ENCODE data around the gene TRMU.

TRMU gene, protein sequence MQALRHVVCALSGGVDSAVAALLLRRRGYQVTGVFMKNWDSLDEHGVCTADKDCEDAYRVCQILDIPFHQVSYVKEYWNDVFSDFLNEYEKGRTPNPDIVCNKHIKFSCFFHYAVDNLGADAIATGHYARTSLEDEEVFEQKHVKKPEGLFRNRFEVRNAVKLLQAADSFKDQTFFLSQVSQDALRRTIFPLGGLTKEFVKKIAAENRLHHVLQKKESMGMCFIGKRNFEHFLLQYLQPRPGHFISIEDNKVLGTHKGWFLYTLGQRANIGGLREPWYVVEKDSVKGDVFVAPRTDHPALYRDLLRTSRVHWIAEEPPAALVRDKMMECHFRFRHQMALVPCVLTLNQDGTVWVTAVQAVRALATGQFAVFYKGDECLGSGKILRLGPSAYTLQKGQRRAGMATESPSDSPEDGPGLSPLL

DNA sequence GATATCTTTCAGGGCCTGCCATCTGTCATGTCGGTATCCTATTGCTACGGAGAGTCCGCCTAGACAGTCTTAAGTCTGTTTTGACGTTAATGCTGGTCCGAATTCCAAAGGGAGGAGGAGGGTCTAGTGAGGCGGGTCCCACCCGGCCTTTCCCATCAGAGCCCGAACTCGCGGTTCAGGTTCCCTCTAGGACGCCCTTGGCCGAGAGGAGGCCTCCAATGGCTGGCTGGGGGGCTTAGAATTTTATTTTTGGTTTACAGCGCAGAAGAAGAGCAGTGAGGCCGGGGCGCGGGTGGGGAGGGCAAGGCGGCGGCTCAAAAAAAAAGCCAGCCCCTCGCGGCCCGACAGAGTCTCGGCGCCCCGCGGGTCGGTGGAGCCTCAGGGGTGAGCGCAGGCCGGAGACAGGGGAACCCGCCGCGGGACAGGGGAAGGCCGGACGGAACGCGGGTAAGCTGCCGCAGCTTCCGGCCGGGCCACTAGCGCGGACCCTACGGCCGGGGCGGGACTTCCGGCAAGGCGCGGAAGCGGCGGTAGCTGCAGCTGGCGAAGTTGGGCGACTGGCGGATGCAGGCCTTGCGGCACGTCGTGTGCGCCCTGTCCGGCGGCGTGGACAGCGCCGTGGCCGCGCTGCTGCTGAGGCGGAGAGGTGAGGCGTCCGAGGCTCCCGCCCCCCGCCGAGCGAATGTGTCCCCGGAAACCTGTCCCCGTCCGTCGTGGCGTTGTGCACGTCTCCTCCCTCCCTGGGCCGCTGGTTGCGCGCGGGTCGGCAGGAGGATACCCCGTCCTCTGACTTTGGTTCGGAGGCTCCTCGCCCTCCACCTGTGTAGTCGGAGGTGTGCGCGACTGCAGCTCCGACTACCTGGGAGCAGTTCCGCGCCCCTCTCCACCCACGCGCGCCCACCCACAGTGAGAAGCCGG is at the start of gene TRMU:
Gene TRMU (plus strand): TSS at position 514 of the 918 bp plus-strand sequence. CDS start 51 bp downstream, at position 565.
- DNase-seq: peak; percentile 85

DNA sequence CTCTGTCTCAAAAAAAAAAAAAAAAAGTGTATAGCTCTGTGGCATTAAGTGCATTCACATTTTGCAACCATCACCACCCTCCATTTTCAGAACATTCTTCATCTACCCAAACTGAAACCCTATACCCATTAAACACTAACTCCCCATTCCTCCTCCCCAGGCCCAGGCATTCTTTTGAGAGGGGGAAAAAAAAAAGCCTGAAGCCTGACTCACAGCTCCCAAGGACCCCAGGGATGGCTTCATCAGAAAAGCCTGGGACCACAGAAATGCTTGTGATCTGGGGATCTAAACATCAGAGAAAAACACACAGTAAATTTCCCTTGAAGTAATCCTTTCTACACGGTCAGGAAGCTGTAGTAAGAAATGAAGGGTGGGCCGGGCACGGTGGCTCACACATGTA is 49.5 kb upstream of the TRMU start:
- no peak for DNase-seq

DNA sequence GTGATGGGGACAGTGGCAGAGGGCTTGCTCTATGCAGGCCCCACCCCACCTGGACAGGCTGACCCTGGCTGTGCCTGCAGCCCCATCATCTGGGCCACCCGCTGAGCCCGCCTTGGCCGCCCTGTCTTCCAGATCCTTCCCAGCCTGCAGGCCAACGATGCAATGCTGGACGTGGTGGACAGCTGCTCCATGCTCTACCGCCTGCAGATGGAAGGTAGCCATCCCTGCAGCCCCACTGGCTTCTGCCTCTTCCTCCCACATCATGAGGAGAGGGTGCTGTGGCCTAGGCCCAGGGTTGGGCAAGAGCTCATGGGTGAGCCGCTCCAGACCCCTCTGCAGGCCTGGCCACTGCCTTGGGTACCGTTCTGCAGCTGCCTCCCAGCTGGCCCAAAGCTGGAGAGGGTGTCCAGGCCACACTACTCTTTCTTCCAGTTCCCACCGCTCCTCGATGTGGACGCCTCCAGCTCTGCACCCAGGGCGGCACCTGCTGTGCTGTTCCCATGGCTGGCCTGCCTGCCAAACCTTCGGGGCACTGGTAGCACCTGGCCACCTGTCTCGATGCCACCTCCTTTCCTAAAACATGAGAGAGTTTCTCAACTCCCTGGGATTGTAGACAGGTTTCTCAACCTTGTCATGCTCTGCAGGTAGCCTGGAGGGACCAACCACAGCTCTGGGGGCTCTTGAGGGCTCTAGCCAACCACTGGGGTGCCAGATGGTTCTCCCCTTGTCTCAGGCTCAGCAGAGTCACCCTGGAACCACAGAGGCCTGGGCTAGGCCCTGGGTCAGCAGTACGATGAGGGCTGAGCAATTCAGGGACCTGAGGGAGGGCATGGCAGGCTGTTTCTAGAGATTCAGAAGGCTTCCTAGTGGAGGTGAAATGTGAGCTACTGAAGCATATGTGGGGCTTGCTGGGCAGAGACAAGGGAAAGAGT is 48.3 kb upstream of the TRMU start:
- DNase-seq: no peak

DNA sequence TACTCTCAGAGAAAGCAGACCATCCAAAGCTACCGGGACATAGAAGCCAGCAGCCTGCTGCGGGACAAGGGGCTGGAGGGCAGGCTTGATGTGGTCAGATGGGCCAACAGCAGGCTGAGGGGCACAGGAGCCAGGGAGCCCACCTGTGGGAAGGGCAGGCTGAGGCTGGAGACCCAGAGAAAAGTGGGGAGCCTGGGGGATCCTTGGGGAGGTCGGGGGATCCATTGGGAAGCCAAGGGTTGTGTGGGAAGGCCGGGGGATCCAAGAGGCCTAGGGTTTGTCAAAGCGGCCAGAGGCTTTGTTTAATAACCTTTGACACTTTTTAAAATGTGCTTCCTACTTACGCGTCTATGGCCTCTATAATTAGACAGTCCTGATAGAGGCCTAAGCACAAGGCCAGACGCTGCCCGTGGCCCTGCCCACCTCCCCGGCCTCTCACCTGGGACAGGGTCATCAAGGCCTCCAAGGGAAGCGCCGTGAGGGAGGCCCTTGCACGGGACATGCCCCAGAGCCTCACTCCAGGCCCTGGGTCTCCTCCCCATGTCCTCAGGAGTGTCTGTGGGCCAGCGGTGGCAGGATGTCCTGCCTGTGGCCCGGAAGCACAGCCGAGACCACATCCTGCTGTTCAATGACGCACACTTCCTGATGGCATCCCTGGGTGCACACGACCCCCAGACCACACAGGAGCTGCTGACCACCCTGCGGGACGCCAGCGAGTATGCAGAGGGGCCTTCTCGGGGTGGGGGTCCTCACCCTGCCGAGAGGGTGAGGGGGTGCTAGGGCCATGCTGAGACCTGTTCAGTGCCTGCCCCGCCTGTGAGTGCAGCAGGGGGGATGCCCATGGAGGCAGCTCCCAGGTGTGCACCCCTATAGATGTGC is 47.4 kb upstream of the TRMU start:
- DNase-seq: peak; percentile 28

DNA sequence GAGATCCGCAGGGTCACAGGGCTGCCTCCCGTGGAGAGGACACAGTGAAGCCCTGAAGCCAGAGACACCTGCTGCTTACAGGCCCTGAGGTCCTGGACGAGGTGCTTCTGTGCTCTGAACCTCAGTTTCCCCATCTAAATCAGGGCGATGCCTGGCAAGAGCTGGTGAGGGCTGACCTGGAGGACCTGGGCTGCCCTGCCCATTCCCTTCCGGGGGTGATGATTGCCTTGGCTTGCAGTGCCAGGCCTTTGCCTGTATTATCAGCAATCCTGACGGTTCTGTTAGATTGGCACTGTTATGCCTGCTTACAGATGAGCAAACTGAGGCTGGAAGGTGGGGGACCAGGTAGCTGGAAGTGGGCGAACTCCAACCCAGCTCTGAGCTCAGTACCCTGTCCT is 46.7 kb upstream of the TRMU start:
- no peak for DNase-seq

DNA sequence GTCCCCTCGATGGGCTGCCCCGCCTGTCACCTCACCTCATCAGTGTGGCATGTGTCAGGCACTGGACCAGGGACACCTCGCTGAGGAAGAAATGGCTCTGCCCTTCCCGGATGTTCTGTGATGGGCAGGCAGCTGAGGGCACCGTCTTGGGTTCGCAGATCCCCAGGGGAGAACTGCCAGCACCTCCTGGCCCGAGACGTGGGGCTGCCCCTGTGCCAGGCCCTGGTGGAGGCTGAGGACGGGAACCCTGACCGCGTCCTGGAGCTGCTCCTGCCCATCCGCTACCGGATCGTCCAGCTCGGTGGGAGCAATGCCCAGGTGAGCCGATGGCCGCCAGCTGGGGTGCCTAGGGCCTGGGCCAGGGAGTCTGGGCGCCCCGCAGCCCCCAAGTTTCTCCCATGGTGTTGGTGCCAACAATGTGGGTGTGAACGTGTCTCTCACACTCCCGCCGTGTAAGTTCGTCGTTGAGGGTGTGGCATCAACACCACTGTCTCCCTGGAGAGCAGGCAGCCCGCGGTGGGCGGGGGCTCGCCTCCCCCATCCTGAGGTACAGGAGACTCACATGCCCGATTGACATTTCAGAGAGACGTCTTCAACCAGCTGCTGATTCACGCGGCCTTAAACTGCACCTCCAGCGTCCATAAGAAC is 46.1 kb upstream of the TRMU start:
- no peak for DNase-seq

DNA sequence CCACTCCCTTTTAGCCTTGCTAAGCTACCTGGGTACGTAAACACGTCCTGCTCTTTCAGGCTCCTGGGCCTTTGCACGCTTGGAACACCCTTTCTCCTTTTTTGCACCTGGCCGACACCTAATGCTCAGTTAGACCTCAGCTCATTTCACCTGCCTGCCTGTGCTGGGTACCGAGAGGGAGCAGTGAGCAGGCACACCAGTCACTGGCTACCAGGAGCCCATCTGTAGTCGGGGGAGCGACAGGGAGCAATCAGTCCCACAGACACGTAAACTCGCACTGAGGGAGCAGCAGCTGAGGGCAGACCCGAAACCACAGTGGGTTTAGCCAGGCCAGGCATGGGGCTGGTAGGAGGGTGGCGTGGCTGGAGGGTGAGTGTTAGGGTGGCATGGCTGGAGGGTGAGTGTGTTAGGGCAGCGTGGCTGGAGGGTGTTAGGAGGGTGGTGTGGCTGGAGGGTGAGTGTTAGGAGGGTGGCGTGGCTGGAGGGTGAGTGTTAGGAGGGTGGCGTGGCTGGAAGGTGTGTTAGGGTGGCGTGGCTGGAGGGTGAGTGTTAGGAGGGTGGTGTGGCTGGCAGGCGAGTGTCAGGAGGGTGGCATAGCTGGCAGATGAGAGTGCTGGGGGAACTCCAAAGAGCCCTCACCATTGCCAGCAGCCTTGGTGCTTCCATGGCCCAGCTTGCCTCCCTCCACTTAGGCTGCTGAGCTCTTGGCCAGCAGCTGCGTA is 45.2 kb upstream of the TRMU start:
- DNase-seq: no peak

DNA sequence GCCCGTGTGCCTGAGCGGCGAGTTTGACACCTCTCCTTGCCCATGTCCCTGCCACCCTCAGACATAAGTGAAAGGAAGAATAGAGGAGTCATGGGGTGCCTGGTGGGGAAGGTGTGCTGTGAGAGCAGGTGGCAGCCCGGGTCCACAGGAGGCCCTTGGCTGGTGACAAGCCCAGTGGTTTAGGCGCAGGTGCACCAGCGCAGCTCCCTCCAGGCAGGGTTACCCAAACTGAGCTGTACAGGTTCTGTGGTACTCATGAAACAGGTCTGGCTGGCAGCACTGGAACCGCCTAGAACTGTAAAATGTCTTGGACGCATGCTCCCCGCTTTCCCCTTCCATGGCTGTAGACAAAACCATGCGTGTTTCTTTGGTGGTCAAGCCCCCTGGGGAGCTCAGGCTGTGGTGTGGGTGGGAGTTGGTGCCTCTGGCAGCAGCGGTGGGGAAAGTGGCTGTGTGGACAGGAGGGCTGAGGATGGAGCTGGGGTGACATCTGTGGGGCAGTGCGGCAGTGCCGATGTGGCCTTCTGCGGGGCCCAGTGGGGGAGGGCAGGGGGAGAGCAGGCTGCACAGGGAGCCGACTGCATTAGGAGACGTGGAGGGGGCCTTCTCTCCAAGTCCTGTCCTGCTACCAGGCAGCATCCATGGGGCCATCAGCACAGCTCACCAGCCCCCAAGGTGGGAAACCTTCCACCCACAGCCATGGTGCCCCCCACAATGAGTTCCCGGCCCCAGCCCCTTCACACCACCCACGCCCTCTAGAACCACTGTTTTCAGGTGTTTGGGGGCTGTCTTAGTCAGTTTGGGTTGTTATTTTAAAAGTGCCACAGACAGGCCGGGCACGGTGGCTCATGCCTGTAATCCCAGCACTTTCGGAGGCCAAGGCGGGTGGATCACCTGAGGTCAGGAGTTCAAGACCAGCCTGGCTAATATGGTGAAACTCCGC is 44.4 kb upstream of the TRMU start:
- no peak for DNase-seq

DNA sequence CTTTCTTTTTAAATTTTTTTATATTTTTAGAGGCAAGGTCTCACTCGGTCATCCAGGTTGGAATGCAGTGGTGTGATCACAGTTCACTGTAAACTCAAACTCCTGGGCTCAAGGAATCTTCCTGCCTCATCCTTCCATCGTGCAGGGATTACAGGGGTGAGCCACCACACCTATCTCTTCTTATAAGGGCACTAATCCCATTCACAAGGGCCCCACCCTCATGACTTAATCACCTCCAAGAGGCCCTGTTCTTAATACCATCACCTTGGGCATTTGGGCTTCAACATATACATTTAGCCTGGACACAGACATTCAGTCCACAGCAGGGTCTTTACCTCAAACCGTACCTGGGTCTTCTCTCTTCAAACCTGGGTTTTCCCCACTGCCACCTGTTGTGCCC is 43.3 kb upstream of the TRMU start:
- no peak for DNase-seq

DNA sequence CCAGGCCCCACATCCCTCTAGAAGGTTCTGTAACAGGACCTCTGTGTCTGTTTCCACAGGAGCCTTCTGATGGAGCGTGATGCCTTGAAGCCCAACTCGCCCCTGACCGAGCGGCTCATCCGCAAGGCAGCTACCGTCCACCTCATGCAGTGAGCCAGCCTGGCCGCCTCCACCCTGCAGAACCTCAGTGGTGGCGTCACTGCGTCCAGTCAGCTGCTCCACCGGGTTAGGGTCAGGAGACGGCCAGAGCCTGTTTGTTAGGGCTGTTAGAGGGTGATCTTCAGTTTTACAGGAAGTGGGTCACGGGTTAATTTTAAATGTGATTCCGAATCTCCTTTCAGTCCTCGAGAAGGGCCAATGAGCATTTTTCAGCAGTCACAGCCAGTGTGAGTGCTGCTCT is 42.8 kb upstream of the TRMU start:
- DNase-seq: no peak

DNA sequence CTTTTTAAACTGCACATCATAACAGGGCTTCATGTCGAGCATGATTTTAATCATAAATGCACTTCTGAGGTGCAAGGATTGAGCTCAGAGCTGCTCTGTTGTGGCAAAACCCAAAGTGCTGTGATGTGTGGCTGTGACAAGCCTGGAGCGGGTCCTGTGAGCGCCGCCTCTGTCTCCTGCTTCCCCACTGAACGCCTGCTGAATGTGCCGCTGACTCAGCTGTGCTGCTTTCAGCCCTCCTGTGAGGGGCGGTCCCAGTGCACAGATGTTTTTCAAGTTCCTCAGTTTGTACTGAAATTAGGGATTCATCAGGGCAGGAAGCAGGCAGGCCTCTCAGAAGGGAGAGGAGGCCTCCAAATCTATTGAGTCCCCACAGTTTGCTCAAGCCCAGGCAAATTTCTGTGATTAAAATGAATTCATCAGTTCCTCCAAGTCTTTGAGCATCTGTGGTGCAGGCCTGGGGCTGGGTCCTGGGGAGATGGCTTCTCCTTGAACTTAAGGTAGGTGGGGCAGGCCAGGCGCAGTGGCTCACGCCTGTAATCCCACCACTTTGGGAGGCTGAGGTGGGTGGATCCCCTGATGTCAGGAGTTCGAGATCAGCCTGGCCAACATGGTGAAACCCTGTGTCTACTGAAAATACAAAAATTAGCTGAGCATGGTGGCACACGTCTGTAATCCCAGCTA is 41.8 kb upstream of the TRMU start:
- peak; percentile 23 for DNase-seq

DNA sequence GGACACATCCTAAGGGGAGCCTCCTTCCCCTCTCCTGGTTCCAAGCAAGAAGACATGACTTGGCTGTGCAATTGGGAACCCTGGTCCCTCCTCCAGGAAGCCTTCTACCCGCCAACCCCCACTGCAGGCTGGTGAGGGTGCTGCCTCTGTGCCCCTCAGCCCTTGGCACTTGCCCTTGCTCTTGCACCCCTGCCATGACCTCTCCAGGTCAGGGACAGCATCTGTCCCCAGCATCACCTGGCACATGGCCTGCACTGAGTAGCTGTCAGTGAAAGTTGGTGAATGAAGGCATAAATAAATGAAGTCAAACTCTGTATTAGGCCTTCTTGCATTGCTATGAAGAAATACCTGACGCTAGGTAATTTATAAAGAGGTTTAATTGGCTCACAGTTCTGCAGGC is 40.7 kb upstream of the TRMU start:
- DNase-seq: no peak

DNA sequence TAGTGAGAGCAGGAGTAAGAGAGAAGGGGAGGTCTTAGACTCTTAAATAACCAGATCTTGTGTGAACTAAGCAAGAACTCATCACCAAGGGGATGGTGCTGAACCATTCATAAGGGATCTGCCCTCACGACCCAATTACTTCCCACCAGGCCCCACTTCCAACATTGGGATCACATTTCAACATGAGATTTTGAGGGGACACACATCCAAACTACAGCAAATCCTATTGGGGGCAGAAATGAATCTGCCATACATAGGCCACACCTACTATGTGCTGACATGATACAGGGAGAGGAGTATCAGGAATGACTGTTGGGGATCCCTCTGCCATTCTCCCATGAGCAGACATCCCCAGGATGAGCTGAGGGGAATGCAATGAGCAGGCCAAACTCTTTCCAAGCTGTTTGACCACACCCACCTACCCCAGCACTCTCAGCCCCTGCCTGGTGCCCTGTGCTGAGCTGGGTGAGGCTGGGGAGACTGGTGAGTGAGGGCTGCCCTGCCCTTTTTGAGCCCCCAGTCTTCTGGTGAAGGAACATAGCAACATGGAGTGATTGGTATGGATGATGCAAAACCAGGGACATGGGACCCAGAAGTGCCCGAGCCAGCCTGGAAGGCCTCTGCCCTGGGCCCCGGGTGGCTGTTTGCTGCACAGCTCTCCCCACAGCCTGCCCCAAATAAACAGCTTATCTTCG is 40.1 kb upstream of the TRMU start:
- no peak for DNase-seq

DNA sequence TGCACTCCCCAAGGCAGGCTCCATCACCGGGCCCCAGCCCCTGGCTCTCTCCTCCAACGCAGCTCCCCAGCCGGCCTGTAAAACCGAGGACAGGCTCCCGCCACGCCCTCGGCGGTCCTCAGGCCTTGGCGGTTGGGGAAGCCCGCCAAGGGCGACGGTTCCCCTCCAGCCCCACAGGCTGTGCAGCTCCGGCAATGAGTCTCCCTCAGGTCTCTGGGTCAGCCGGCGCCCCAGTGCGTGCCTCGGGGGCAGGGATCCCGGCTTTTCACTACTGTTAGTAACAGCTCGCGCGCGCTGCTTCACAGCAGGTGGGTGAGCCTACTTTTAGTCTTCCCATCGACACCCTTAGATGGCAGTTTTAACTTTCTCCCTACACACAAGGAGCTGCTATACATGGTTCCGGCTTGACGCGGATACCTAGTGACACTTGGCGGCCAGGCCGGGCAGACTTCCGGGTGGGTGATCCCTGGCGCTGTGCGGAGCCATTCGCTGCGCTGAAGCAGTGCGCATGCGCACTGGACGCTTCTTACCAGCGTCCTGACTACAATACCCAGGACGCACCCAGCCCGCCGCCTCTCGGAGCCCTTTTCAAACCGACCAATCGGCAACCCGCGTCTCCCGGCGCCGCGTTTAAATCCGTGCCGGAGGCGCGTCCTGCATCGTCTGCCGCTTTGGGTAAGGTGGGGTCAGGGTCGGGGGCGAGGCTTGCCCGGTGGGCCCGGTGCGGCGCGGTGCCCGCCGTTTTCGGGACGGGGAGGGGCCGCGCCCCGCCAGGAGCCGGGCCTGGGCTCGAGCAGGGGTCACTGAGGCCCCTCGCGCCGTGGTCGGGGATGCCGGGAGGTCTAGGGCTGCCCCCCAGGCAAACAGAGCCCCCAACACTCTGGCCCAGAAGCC is 39.0 kb upstream of the TRMU start, which contains the start of gene GTSE1:
Gene GTSE1 (plus strand): TSS at position 614 of the 894 bp plus-strand sequence. CDS start 531 bp downstream, outside the sequence.
- DNase-seq: peak; percentile 98

DNA sequence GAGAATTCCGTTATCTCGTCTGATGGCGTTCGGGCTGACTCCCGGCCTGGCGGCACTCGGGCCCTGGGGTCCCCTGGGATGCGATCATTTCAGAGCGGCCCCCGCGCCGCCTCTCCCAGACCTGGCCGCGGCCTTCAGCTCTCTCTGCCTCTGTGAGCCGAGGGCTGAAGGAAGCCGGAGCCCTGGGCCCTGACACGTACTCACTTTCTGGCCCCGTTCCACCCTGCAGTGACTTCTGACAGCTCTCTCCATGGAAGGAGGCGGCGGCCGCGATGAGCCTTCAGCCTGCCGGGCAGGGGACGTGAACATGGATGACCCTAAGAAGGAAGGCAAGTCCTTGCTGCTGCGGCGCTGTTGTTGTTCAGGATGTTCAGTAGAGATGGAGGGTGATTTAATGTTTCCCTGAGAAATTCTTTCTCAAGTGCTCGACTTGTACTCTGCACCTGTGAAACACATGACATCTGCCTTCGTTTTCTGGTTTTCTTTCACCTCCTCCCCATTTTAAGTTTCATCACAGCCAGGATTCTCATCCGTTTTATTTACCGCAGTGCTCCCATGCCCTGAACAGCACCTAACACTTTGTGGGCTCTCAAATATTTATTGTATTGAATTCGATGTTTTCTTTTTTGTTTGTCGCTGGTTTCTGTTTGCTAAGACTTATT is 38.2 kb upstream of the TRMU start:
- DNase-seq: peak; percentile 47

DNA sequence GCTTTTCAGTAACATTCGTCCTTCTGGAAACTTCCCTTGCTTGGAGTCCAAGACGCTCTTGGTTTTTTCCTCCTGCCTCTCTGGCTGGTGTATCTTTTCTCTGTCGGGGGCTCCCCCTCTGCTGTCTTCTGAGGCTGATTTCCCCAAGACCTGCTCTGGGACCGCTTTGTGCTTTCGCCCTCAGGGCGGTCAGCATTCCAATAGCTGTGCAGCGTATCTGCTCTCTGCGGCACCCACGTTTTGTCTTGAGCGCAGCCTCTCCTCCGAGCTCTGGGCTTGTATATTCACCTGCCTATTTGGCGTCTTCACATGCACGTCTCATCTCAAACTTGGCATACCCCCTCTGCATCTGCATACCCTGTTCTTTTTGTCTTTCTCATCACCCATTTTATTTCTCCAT is 36.4 kb upstream of the TRMU start:
- no peak for DNase-seq
